Sigmoid colon (tissue), 7 donors: ENCODE results near the gene NDOR1. TPM values are rescaled to one million over a fixed set of nuclear protein-coding genes. Genes with fewer than 3 reads are reported as not detected.

Experiments
- DNase-seq: peaks from one replicate; pipeline ENCODE4 v3.0.0-alpha.2; 2019
- H3K27ac ChIP-seq, 4 donors: fragments of 200-600 bp; sonication (generic); one replicate each; pipeline ENCODE4 v1.5.1; 2016 to 2019; ENCODE audit warnings: mild to moderate bottlenecking in 1 of 4
- H3K27me3 ChIP-seq, 3 donors: fragments of 200-600 bp; sonication (generic); one replicate each; pipeline ENCODE4 v1.5.1; 2019; ENCODE audit warnings: mild to moderate bottlenecking in 1 of 3
- H3K36me3 ChIP-seq, 4 donors: fragments of 200-600 bp; sonication (generic); one replicate each; pipeline ENCODE4 v1.5.1; 2016 to 2019
- H3K4me1 ChIP-seq, 4 donors: fragments of 200-600 bp; sonication (generic); one replicate each; pipeline ENCODE4 v1.5.1; 2017 to 2019
- H3K4me3 ChIP-seq, 4 donors: fragments of 200-600 bp; sonication (generic); one replicate each; pipeline ENCODE4 v1.5.1; 2017 to 2019; ENCODE audit warnings: mild to moderate bottlenecking in 2 of 4, moderate library complexity in 1 of 4
- H3K9me3 ChIP-seq, 4 donors: fragments of 200-600 bp in 3 of 4; sonication (generic) in 3 of 4; one replicate each; pipeline versions ENCODE4 v1.5.1 to v1.6.1; 2013 to 2019
- EP300 ChIP-seq, 4 donors: sonication (generic); formaldehyde crosslinking; IDR thresholded peaks; one replicate each; pipeline ENCODE4 v1.6.1; 2017; ENCODE audit warnings: antibody characterized with exemption in 4 of 4
- POLR2A ChIP-seq, 2 donors: fragments of 450-650 bp; IDR thresholded peaks; one replicate each; pipeline ENCODE4 v1.6.1; 2016; ENCODE audit warnings: antibody characterized with exemption in 2 of 2, mild to moderate bottlenecking in 2 of 2, moderate library complexity in 2 of 2
- POLR2AphosphoS5 ChIP-seq, 4 donors: sonication (generic); formaldehyde crosslinking; IDR thresholded peaks; one replicate each; pipeline ENCODE4 v1.6.1; 2017; ENCODE audit warnings: antibody characterized with exemption in 4 of 4
- WGBS, 2 donors: extraction: QIAGEN DNeasy Blood & Tissue Kit; methylation state at CpG; one replicate each; pipeline ENCODE4 v1.1.7; 2013; 5-methylcytosine and 5-hydroxymethylcytosine counted together
- intact Hi-C: fragments of 100-400 bp; cut with DNase I; formaldehyde crosslinking; loops from one replicate; pipeline ENCODE4 v1.15.1; 2023
- polyA plus RNA-seq, 3 donors: library from polyadenylated mRNA; stranded (reverse); fragments of 200-250 nt; gene quantifications; one replicate each; pipeline ENCODE4 v1.2.3, GENCODE V29; 2013
- total RNA-seq, 4 donors: library from RNA; depleted of rRNA; stranded (reverse); fragments of >200 nt; gene quantifications; one replicate each; pipeline ENCODE4 v1.1.0, GENCODE V29; 2016
- TF ChIP-seq, protein P1 (sequence below), 4 experiments: fragments of 450-650 bp in 3 of 4; fragments of 200-600 bp in 1 of 4; IDR thresholded peaks; one replicate each; pipeline ENCODE4 v1.5.1; 2016 to 2019; ENCODE audit warnings: antibody characterized with exemption in 4 of 4, mild to moderate bottlenecking in 3 of 4, moderate library complexity in 2 of 4
- donor health status: healthy with polysubstance abuse.
- donor health status: Bipolar disorder and iron deficiency.
- donor health status: healthy.

The NDOR1 gene
- total and polyA plus RNA-seq, 7 donors: 3.8 to 20.2 (median 5.4) TPM

DNA sequence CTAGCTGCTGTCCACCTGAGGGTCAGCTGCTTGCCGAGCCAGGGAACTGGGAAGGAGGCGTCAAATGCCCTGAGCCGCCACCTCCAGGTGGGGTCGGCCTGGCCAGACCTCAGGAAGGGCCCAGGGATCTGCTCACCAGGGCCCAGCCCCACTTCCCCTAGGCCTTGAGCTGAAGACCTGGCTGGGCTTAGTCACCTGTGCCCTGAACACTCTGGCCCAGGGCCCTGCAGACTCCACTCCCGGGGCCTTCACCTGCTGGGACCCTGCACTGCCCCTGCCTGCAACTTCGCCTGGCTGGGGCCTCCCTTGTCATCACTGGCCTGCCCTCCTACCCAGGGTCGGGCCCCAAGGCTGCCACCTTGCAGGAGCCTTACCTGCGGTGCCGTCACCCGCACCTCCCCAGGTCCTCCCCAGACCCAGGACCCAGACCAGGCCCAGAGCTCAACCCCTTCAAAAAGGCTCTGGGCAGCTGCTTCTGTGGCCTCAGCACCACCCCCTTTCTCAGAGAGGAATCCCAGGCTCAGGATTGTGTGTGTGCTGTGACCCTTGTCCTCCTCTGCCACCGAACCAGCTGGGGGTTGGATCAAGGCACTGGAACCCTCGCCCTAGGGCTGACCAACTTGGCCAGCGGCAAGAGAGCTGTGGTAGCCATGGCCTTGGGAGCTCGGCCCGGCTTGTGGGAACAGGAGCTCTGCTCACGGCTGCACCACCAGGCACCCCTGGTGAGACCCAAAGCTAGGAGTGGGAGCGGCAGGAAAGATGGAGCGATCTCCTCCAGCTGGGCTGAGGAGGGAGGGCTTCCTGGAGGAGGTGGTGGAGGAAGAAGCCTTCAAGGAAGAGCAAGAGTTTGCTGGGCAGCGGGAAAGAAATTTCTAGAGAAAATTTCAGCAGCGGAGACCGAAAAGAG is 48.5 kb downstream of the NDOR1 start:
- Histone ChIP-seq H3K36me3 (peaks cover 0 to 27% (median 9%) of the 10 kb centered on the region in 4 donors), H3K27ac (peak overlapping the region; percentile 83 to 88 (median 86)), H3K4me3 (peak overlapping the region; percentile 72 to 87 (median 82)), H3K27me3 (peaks cover 0 to 10% (median 6%) of the 10 kb centered on the region in 3 donors), H3K4me1 (peaks cover 0 to 27% (median 26%) of the 10 kb centered on the region in 4 donors), H3K9me3 (no peaks in the 10 kb centered on the region)
- TF ChIP-seq EP300 (IDR thresholded peaks at IDR 0.05) (no peak), POLR2A (IDR thresholded peaks at IDR 0.05) (no peak), POLR2AphosphoS5 (IDR thresholded peaks at IDR 0.05) (no peak)
- TF ChIP-seq, protein P1, sequence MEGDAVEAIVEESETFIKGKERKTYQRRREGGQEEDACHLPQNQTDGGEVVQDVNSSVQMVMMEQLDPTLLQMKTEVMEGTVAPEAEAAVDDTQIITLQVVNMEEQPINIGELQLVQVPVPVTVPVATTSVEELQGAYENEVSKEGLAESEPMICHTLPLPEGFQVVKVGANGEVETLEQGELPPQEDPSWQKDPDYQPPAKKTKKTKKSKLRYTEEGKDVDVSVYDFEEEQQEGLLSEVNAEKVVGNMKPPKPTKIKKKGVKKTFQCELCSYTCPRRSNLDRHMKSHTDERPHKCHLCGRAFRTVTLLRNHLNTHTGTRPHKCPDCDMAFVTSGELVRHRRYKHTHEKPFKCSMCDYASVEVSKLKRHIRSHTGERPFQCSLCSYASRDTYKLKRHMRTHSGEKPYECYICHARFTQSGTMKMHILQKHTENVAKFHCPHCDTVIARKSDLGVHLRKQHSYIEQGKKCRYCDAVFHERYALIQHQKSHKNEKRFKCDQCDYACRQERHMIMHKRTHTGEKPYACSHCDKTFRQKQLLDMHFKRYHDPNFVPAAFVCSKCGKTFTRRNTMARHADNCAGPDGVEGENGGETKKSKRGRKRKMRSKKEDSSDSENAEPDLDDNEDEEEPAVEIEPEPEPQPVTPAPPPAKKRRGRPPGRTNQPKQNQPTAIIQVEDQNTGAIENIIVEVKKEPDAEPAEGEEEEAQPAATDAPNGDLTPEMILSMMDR (IDR thresholded peaks at IDR 0.05): no peak
- 33 to 71% methylated on average over 21 of the region's 21 CpGs for WGBS, 2 donors
- intact Hi-C loops: loop anchor here (2.0 to 5.0 kb wide), 2 partner anchors 13 to 47 kb away; partner anchors contain the start of genes NDOR1, TMEM203 and TUBB4B
- no peak for DNase-seq

DNA sequence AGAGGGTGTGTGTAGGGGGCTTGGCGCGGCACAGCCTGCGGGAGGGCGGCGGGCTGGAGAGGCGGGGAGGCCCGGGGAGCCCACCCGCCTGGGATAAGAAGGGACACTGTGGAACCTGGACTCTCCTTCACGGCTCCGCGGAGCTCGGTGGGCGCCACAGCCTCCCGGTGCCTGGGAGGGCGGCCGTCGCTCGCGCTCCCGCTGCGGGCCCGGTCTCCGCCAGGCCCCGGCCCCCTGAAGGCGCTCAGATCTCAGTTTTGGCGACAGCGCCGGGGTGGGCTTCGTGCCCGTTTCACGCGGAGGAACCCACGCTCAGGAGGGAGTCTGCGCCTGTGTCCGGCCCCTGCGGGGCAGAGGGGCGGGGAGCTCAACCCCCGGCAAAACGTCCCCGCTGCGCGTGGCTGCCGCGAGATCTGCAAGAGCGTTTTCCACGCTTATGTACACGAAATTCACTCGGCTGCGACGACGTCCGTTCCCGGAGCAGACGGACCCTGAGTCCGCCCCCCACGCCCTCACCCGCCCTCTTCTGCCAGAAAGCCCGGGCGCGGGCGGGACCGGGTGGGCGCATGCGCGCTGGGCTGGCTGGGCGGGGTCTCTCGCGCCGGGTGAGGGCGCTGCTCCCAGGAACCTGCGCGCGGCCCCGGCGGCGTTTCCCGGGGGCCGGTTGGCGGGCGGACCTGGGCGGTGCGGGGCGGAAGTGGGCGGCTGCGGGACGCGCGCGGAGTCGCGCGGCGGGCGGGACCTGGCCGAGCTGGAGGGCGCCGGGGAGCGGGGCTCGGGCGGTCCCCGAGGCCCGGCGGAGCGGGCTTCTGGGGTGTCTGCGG is 49.3 kb downstream of the NDOR1 start, which contains the start of gene NELFB:
NELFB (plus strand) TSS at position 704 of the 824 bp plus-strand sequence.
- WGBS, 2 donors: 1 to 2% methylated on average over 105 of the region's 105 CpGs
- intact Hi-C loops: loop anchor here (2.0 to 5.0 kb wide), 2 partner anchors 14 to 48 kb away; partner anchors contain the start of genes NDOR1, TMEM203 and TUBB4B
- Histone ChIP-seq H3K4me1 (peaks cover 0 to 27% (median 26%) of the 10 kb centered on the region in 4 donors), H3K27me3 (peaks cover 0 to 10% (median 6%) of the 10 kb centered on the region in 3 donors), H3K36me3 (peaks cover 0 to 31% (median 12%) of the 10 kb centered on the region in 4 donors), H3K9me3 (no peaks in the 10 kb centered on the region), H3K4me3 (peak within 1 kb of the TSS; percentile 81 to 95 (median 84)), H3K27ac (peak within 1 kb of the TSS; percentile 83 to 88 (median 86))
- peak in 1 of 2 donors; percentile 48 for TF ChIP-seq POLR2A (IDR thresholded peaks at IDR 0.05)
- no peak for TF ChIP-seq EP300 (IDR thresholded peaks at IDR 0.05)
- TF ChIP-seq POLR2AphosphoS5 (IDR thresholded peaks at IDR 0.05): peak; percentile 68 to 83 (median 77)
- TF ChIP-seq, protein P1 (IDR thresholded peaks at IDR 0.05): no peak
- peak; percentile 95 for DNase-seq

DNA sequence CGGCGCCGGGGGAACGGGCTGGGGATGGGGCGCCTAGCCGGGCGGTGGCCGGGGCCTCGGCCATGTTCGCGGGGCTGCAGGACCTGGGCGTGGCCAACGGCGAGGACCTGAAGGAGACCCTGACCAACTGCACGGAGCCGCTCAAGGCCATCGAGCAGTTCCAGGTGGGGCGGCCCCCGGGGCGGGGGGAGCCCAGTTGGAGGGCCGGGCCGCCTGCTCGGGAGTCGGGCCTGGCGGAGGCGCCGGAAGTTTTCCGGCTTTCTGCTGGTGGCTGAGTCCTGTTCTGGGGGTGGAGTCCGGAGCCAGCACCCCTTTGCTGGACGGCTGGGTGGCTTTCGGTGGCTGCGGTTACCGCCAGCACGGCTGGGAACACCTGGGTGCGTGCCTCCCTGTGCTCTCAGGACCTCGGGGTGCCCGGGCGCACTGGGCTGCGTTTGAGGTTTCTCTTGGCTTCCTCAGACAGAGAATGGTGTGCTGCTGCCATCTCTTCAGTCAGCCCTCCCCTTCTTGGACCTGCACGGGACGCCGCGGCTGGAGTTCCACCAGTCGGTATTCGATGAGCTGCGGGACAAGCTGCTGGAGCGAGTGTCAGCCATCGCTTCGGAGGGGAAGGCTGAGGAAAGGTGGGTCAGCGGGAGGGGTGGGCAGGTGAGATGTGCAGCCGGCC is 50.1 kb downstream of the NDOR1 start:
- TF ChIP-seq, protein P1 (IDR thresholded peaks at IDR 0.05): no peak
- TF ChIP-seq POLR2A (IDR thresholded peaks at IDR 0.05) (no peak), POLR2AphosphoS5 (IDR thresholded peaks at IDR 0.05) (no peak)
- peaks cover 0 to 27% (median 26%) of the 10 kb centered on the region in 4 donors for H3K4me1 ChIP-seq
- DNase-seq: no peak
- no peaks in the 10 kb centered on the region for H3K9me3 ChIP-seq
- 1 to 3% methylated on average over 51 of the region's 51 CpGs for WGBS, 2 donors
- peaks cover 0 to 10% (median 6%) of the 10 kb centered on the region in 3 donors for H3K27me3 ChIP-seq
- H3K27ac ChIP-seq: peak overlapping the region; percentile 83 to 88 (median 86)
- intact Hi-C loops: loop anchor here (2.0 kb wide), 1 partner anchor 15 kb away; the partner anchor contains the start of gene TUBB4B
- H3K36me3 ChIP-seq: peaks cover 0 to 31% (median 12%) of the 10 kb centered on the region in 4 donors
- H3K4me3 ChIP-seq: peak overlapping the region; percentile 81 to 95 (median 84)

DNA sequence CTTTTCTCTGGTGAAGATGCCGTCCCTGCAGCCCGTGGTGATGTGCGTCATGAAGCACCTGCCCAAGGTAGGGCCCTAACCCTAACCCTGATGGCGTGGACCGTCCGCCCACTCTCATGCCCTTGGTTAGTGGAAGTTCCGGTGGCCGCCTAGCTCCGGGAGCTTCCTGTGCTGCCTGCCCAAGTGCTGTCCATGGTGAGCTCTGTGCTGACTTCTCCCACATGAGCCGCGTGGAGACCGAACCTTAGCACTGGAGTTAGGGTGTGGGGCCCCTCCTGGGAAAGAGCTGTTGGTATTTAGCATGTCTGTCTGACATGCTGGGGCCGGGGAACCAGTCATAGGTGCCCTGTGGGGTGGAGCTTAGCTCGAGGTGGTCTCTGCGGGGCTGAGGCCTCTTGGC is 50.9 kb downstream of the NDOR1 start:
- DNase-seq: no peak
- Histone ChIP-seq H3K4me3 (peak overlapping the region in 3 of 4 donors; percentile 81 to 87 (median 82)), H3K4me1 (peaks cover 0 to 27% (median 26%) of the 10 kb centered on the region in 4 donors), H3K27ac (no peak overlapping the region), H3K27me3 (peaks cover 0 to 6% (median 1%) of the 10 kb centered on the region in 3 donors), H3K36me3 (peaks cover 0 to 31% (median 12%) of the 10 kb centered on the region in 4 donors), H3K9me3 (no peaks in the 10 kb centered on the region)
- no peak for TF ChIP-seq EP300 (IDR thresholded peaks at IDR 0.05)
- TF ChIP-seq POLR2A (IDR thresholded peaks at IDR 0.05): no peak
- TF ChIP-seq, protein P1 (IDR thresholded peaks at IDR 0.05): no peak
- TF ChIP-seq POLR2AphosphoS5 (IDR thresholded peaks at IDR 0.05): no peak
- intact Hi-C loops: no loop called here
- 81 to 87% methylated on average over 15 of the region's 15 CpGs for WGBS, 2 donors
